HepG2 (cell line): Measurements from ENCODE around the gene ONECUT2. TPM values are rescaled to one million over a fixed set of nuclear protein-coding genes. Genes with fewer than 3 reads are reported as not detected.

Experiments
- CERS6 ChIP-seq: sonication (generic); formaldehyde crosslinking; IDR thresholded peaks from 2 replicates; pipeline ENCODE4 v1.5.0; 2020; ENCODE audit warnings: missing genetic modification reagents
- CREM ChIP-seq, 2 experiments: sonication (generic) in 1 of 2; formaldehyde crosslinking in 1 of 2; IDR thresholded peaks; 2 replicates each; pipeline versions ENCODE4 v1.4.0 to v1.6.1; 2016 to 2020; ENCODE audit warnings: antibody characterized with exemption in 1 of 2, mild to moderate bottlenecking in 1 of 2, missing genetic modification reagents in 1 of 2
- DRAP1 ChIP-seq: IDR thresholded peaks from 2 replicates; pipeline ENCODE4 v1.6.1; 2016; ENCODE audit warnings: missing genetic modification reagents, missing compliant biosample characterization
- HOXA5 ChIP-seq: sonication (generic); formaldehyde crosslinking; IDR thresholded peaks from 2 replicates; pipeline ENCODE4 v1.4.0; 2020; ENCODE audit warnings: missing genetic modification reagents
- IRX3 ChIP-seq: sonication (generic); formaldehyde crosslinking; IDR thresholded peaks from 2 replicates; pipeline ENCODE4 v1.8.1; 2023; ENCODE audit warnings: mild to moderate bottlenecking, low read depth, missing genetic modification reagents, borderline replicate concordance
- JUN ChIP-seq: sonication (generic); formaldehyde crosslinking; IDR thresholded peaks from 2 replicates; pipeline ENCODE4 v1.4.0; 2020; ENCODE audit warnings: mild to moderate bottlenecking, missing genetic modification reagents
- LCORL ChIP-seq, 2 experiments: fragments of 450-650 bp in 1 of 2; sonication (generic) in 1 of 2; formaldehyde crosslinking in 1 of 2; IDR thresholded peaks; 2 replicates each; pipeline versions ENCODE4 v1.5.0 to v1.6.1; 2017 to 2020; ENCODE audit warnings: antibody characterized with exemption in 1 of 2, missing genetic modification reagents in 1 of 2
- MAFG ChIP-seq: sonication (generic); formaldehyde crosslinking; IDR thresholded peaks from 2 replicates; pipeline ENCODE4 v1.5.1; 2020; ENCODE audit warnings: mild to moderate bottlenecking, missing genetic modification reagents
- MIER2 ChIP-seq: IDR thresholded peaks from 2 replicates; pipeline ENCODE4 v1.6.1; 2016; ENCODE audit warnings: missing biosample characterization, missing genetic modification reagents
- PHF8 ChIP-seq: sonication (generic); formaldehyde crosslinking; IDR thresholded peaks from 2 replicates; pipeline ENCODE4 v1.5.0; 2020; ENCODE audit warnings: missing genetic modification reagents
- RBAK ChIP-seq: sonication (generic); formaldehyde crosslinking; IDR thresholded peaks from 2 replicates; pipeline ENCODE4 v1.5.1; 2020; ENCODE audit warnings: mild to moderate bottlenecking, missing genetic modification reagents
- RELA ChIP-seq: sonication (generic); formaldehyde crosslinking; IDR thresholded peaks from 2 replicates; pipeline ENCODE4 v1.4.0; 2020; ENCODE audit warnings: missing genetic modification reagents
- SAP130 ChIP-seq: IDR thresholded peaks from 2 replicates; pipeline ENCODE4 v1.6.1; 2016; ENCODE audit warnings: low read depth
- ZBTB43 ChIP-seq: sonication (generic); formaldehyde crosslinking; conservative IDR thresholded peaks from 2 replicates; pipeline ENCODE4 v1.4.0; 2020; ENCODE audit warnings: missing genetic modification reagents
- ZMYM3 ChIP-seq: sonication (generic); formaldehyde crosslinking; IDR thresholded peaks from 2 replicates; pipeline ENCODE4 v1.5.1; 2020; ENCODE audit warnings: mild to moderate bottlenecking, missing genetic modification reagents
- ZNF878 ChIP-seq: sonication (generic); formaldehyde crosslinking; IDR thresholded peaks from 2 replicates; pipeline ENCODE4 v1.8.1; 2023; ENCODE audit warnings: mild to moderate bottlenecking, missing genetic modification reagents, moderate library complexity
- polyA plus RNA-seq, 8 experiments: library from polyadenylated mRNA; depleted of rRNA in 3 of 8; stranded (reverse) in 7 of 8; unstranded in 1 of 8; fragments of >200 nt; fragmentation: Illumina TruSeq in 4 of 8; extraction: Trizol in 4 of 8; gene quantifications; 2 replicates each; pipeline versions ENCODE4 v1.2.1 to v1.2.3, GENCODE V29; 2011 to 2016; ENCODE audit warnings: low read depth in 4 of 8, missing spikeins in 1 of 8, mixed read lengths in 1 of 8; ENCODE audit not compliant: insufficient read depth in 1 of 8
- total RNA-seq, 5 experiments: library from RNA; depleted of rRNA; stranded (reverse); fragments of >200 nt; fragmentation: Illumina TruSeq; extraction: Trizol; gene quantifications; 2 replicates each; pipeline ENCODE4 v1.2.3, GENCODE V29; 2016; ENCODE audit warnings: low read depth in 1 of 5
- TF ChIP-seq, protein P1 (sequence below): sonication (generic); formaldehyde crosslinking; IDR thresholded peaks from 2 replicates; pipeline ENCODE4 v1.5.1; 2020; ENCODE audit warnings: mild to moderate bottlenecking, missing genetic modification reagents, moderate library complexity
- TF ChIP-seq, protein P2 (sequence below): IDR thresholded peaks from 2 replicates; pipeline ENCODE4 v1.6.1; 2018; ENCODE audit warnings: missing genetic modification reagents, mild to moderate bottlenecking, missing compliant biosample characterization
- TF ChIP-seq, protein P3 (sequence below): sonication (generic); formaldehyde crosslinking; conservative IDR thresholded peaks from 2 replicates; pipeline ENCODE4 v1.4.0; 2020; ENCODE audit warnings: mild to moderate bottlenecking, missing genetic modification reagents, moderate library complexity

The ONECUT2 gene
- total and polyA plus RNA-seq, 2 of the 13 experiments (the other 11 are each of a cell fraction or from before 2014, with no cell fraction given) = 3.0 to 3.2 TPM

DNA sequence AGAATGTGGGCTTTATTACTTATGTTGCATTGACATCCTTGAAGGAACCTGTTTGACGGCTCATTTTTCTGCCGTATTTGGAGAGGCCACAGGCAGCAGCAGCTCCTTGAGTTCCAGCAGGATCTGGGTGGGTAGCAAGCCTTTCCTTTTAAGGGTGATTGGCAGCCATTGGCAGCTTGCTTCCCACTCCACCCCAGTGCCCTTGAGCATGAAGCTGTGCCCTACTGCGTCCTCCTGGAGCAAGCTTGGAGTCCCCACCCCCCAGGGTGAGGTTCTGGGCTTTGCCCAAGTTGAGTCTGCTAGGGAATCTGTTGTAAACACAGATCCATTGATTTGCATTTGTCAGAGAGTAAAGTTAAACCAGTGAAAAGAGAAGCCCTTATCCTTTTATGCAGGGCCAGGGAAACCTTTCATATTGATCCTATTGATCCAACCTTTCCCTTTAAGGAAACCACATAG lies 9.2 kb downstream of the ONECUT2 start (continued):
- TF ChIP-seq CREM (IDR thresholded peaks at IDR 0.05) (peak; percentile 15; the same call in 1 of the 2 replicates), CREM (CRISPR knock-in tag; IDR thresholded peaks at IDR 0.05) (no peak), ZNF878 (CRISPR knock-in tag) (no peak), RBAK (CRISPR knock-in tag) (no peak), MIER2 (CRISPR knock-in tag) (peak; percentile 61; the same call in 1 of the 2 replicates), CERS6 (CRISPR knock-in tag) (no peak), ZMYM3 (0 out of 2 replicates have a peak, but pooled peaks have one; percentile 41), LCORL (IDR thresholded peaks at IDR 0.05) (no peak), LCORL (CRISPR knock-in tag; IDR thresholded peaks at IDR 0.05) (no peak), PHF8 (CRISPR knock-in tag) (no peak), HOXA5 (CRISPR knock-in tag) (no peak), JUN (CRISPR knock-in tag) (no peak), DRAP1 (CRISPR knock-in tag) (no peak), SAP130 (CRISPR knock-in tag) (no peak; the same call in 1 of the 2 replicates), RELA (CRISPR knock-in tag) (no peak), IRX3 (CRISPR knock-in tag) (no peak), ZBTB43 (CRISPR knock-in tag) (no peak), MAFG (CRISPR knock-in tag) (no peak)
- TF ChIP-seq, protein P1, sequence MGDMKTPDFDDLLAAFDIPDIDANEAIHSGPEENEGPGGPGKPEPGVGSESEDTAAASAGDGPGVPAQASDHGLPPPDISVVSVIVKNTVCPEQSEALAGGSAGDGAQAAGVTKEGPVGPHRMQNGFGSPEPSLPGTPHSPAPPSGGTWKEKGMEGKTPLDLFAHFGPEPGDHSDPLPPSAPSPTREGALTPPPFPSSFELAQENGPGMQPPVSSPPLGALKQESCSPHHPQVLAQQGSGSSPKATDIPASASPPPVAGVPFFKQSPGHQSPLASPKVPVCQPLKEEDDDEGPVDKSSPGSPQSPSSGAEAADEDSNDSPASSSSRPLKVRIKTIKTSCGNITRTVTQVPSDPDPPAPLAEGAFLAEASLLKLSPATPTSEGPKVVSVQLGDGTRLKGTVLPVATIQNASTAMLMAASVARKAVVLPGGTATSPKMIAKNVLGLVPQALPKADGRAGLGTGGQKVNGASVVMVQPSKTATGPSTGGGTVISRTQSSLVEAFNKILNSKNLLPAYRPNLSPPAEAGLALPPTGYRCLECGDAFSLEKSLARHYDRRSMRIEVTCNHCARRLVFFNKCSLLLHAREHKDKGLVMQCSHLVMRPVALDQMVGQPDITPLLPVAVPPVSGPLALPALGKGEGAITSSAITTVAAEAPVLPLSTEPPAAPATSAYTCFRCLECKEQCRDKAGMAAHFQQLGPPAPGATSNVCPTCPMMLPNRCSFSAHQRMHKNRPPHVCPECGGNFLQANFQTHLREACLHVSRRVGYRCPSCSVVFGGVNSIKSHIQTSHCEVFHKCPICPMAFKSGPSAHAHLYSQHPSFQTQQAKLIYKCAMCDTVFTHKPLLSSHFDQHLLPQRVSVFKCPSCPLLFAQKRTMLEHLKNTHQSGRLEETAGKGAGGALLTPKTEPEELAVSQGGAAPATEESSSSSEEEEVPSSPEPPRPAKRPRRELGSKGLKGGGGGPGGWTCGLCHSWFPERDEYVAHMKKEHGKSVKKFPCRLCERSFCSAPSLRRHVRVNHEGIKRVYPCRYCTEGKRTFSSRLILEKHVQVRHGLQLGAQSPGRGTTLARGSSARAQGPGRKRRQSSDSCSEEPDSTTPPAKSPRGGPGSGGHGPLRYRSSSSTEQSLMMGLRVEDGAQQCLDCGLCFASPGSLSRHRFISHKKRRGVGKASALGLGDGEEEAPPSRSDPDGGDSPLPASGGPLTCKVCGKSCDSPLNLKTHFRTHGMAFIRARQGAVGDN (CRISPR knock-in tag) = peak; percentile 27
- TF ChIP-seq, protein P2, sequence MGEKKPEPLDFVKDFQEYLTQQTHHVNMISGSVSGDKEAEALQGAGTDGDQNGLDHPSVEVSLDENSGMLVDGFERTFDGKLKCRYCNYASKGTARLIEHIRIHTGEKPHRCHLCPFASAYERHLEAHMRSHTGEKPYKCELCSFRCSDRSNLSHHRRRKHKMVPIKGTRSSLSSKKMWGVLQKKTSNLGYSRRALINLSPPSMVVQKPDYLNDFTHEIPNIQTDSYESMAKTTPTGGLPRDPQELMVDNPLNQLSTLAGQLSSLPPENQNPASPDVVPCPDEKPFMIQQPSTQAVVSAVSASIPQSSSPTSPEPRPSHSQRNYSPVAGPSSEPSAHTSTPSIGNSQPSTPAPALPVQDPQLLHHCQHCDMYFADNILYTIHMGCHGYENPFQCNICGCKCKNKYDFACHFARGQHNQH = no peak
- TF ChIP-seq, protein P3, sequence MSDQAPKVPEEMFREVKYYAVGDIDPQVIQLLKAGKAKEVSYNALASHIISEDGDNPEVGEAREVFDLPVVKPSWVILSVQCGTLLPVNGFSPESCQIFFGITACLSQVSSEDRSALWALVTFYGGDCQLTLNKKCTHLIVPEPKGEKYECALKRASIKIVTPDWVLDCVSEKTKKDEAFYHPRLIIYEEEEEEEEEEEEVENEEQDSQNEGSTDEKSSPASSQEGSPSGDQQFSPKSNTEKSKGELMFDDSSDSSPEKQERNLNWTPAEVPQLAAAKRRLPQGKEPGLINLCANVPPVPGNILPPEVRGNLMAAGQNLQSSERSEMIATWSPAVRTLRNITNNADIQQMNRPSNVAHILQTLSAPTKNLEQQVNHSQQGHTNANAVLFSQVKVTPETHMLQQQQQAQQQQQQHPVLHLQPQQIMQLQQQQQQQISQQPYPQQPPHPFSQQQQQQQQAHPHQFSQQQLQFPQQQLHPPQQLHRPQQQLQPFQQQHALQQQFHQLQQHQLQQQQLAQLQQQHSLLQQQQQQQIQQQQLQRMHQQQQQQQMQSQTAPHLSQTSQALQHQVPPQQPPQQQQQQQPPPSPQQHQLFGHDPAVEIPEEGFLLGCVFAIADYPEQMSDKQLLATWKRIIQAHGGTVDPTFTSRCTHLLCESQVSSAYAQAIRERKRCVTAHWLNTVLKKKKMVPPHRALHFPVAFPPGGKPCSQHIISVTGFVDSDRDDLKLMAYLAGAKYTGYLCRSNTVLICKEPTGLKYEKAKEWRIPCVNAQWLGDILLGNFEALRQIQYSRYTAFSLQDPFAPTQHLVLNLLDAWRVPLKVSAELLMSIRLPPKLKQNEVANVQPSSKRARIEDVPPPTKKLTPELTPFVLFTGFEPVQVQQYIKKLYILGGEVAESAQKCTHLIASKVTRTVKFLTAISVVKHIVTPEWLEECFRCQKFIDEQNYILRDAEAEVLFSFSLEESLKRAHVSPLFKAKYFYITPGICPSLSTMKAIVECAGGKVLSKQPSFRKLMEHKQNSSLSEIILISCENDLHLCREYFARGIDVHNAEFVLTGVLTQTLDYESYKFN (CRISPR knock-in tag) = peak; percentile 65
